ENCODE results near the gene TMEM44. TPM values are rescaled to one million over a fixed set of nuclear protein-coding genes. Genes with fewer than 3 reads are reported as not detected.

The TMEM44 gene
- total and polyA plus RNA-seq, 2 donors (not counting 3 experiments of a cell fraction or from before 2014, with no cell fraction given) = 93.8 to 125 TPM

- Histone ChIP-seq H3K27me3 (ENCODE audit: control insufficient read depth in 2 of 2, insufficient read depth in 2 of 2, low read length in 2 of 2) (peaks cover 3 to 6% of the 10 kb centered on the region in 2 experiments), H3K4me1 (ENCODE audit: control insufficient read depth, extremely low read depth, insufficient read depth, low read length) (peaks cover 8% of the 10 kb centered on the region), H3K9me3 (replicated peaks; ENCODE audit: control insufficient read depth, insufficient read depth, low read length) (no peaks in the 10 kb centered on the region), H3K9ac (replicated peaks; ENCODE audit: extremely low read depth, insufficient read depth, low read length) (no peak overlapping the region), H3K27ac (ENCODE audit: insufficient read depth, low read depth, low read length) (no peak overlapping the region), H3K4me3 (replicated peaks in 1 of 3; ENCODE audit: insufficient read depth in 1 of 3, low read depth in 1 of 3, low read length in 3 of 3) (no peak overlapping the region), H3K79me2 (ENCODE audit: control insufficient read depth, insufficient read depth, low read length) (no peaks in the 10 kb centered on the region), H3K9me1 (replicated peaks; ENCODE audit: control insufficient read depth, extremely low read depth, insufficient read depth, low read length) (no peaks in the 10 kb centered on the region), H3K36me3 (ENCODE audit: control insufficient read depth in 2 of 2, extremely low read depth in 1 of 2, insufficient read depth in 2 of 2, low read length in 2 of 2) (no peaks in the 10 kb centered on the region), H2AFZ (ENCODE audit: low read depth, low read length) (no peak overlapping the region), H3K4me2 (ENCODE audit: insufficient read depth, low read length) (no peak overlapping the region), H4K20me1 (replicated peaks; ENCODE audit: control insufficient read depth, extremely low read depth, insufficient read depth, low read length) (no peaks in the 10 kb centered on the region)
- BruUV-seq (replicated peaks) = no TSS peak
- dilution Hi-C loops (cut with MboI; ENCODE audit: extremely low pct_ligation_motif_present, low sequenced_read_pairs) = no loop called here
- ChIA-PET CTCF (interaction anchor here (1.3 to 2.1 kb wide), 3 partner anchors 9 to 94 kb away, joined by 5 to 7 read pairs (median 5); no protein-coding TSS in a partner anchor), POLR2A (no interaction called here)
- no peak for TF ChIP-seq MYC (IDR thresholded peaks at IDR 0.05; ENCODE audit: low read depth, low read length)
- no peak for TF ChIP-seq EZH2 (IDR thresholded peaks at IDR 0.05; ENCODE audit: borderline replicate concordance, low read depth, low read length, severe bottlenecking)
- no peak for TF ChIP-seq JUN (IDR thresholded peaks at IDR 0.05; ENCODE audit: borderline replicate concordance, insufficient read depth, insufficient read length, low read depth)
- no peak for TF ChIP-seq FOS (IDR thresholded peaks at IDR 0.05; ENCODE audit: borderline replicate concordance, insufficient read depth, low read length)
- no peak for TF ChIP-seq POLR2AphosphoS5 (IDR thresholded peaks at IDR 0.05; ENCODE audit: insufficient read depth, low read depth, low read length)
- no peak for TF ChIP-seq GATA2 (IDR thresholded peaks at IDR 0.05; ENCODE audit: insufficient read depth, insufficient read length, low read depth, low read length)
- no peak for TF ChIP-seq POLR2A (IDR thresholded peaks at IDR 0.05; ENCODE audit: low read depth, low read length)
- no peak for TF ChIP-seq CTCF (IDR thresholded peaks at IDR 0.05; ENCODE audit: extremely low read depth in 1 of 2, insufficient read depth in 1 of 2, low read depth in 1 of 2, low read length in 2 of 2)
- TF ChIP-seq MAX (IDR thresholded peaks at IDR 0.05; ENCODE audit: insufficient read depth, insufficient read length) = no peak
- FAIRE-seq = no peak
- DNase-seq (ENCODE audit: low read depth, low spot score) = no peak
- intact Hi-C loops (cut with micrococcal nuclease) = no loop called here
Observed at GRCh38 chr3:194569252-194569651, 64.0 kb downstream of the TMEM44 start.
